Fibroblast of peridontal ligament (primary cell): Measurements from ENCODE around the gene DDX51.
"Not testable (repeated sequence)": the region's sequence is repeated elsewhere in the genome, so short reads cannot be mapped to it uniquely, and the experiment has no call there.

Experiments
- DNase-seq: peaks from one replicate; pipeline ENCODE4 v3.0.0-alpha.2; 2010; ENCODE audit errors: extremely low read depth

DDX51 gene

DNA sequence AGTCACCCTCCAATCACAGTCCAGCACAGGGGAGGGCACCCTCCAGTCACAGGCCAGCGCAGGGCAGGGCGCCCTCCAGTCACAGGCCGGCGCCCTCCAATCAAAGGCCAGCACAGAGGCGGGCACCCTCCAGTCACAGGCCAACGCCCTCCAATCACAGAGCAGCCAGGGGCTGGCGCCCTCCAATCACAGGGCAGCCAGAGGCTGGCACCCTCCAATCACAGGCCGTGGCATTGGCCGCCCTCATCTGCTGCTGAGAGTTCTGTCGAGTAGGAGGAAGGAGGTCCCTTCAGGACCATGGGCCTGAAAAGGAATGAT is 26.6 kb downstream of the DDX51 start:
- no peak for DNase-seq

- DNase-seq = no peak
Observed at GRCh38 chr12:132116709-132117557, 27.2 kb downstream of the DDX51 start.

- no peak for DNase-seq
Observed at GRCh38 chr12:132115500-132115899, 28.6 kb downstream of the DDX51 start.

DNA sequence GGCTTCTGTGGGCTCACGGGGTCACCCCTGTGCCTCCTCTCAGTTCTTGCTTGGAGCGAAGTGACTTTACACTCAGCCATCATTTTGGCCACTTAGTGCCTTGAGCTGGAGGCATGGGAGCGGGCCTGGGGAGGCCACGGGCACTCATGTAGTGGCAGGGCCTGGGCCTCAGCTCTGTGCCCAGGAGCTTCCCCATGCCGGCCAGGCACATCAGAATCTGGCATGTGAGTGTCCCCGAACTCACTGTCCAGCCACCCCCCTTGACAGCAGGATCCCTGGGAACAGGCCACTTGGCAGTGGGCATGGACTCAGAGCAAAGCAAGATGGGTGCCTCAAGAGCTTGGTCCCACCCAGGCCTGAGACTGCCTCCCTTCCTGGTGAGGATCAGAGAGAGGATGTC is 29.5 kb downstream of the DDX51 start:
- no peak for DNase-seq

GRCh38 chr12:132111654-132112304 is 32.3 kb downstream of the DDX51 start:
- DNase-seq = no peak

DNA sequence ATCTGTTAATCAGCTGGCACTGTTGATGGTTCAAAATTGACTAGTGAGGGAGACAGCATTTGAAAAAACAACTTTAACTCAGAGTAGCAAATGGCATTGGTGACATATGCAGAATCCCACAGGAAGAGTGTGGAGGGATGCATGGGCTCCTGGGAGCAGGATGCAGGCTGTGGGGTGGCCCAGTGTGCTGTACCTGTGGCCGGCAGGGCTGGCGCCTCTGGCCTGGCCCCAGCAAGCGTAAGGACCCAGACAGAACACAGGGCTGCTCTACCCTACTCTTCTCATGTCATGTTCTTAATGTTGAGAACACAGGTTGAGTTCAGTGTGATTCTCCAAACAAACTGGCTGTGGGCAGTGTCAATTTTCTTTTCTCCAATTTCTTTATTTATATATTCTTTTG is 33.4 kb downstream of the DDX51 start:
- no peak for DNase-seq

GRCh38 chr12:132109741-132110140 is 34.4 kb downstream of the DDX51 start:
- no peak for DNase-seq

GRCh38 chr12:132108211-132108832 is 35.8 kb downstream of the DDX51 start:
- DNase-seq = no peak

GRCh38 chr12:132106921-132107320 is 37.2 kb downstream of the DDX51 start:
- peak; percentile 2 for DNase-seq

GRCh38 chr12:132105467-132105866 is 38.7 kb downstream of the DDX51 start:
- DNase-seq = no peak

DNA sequence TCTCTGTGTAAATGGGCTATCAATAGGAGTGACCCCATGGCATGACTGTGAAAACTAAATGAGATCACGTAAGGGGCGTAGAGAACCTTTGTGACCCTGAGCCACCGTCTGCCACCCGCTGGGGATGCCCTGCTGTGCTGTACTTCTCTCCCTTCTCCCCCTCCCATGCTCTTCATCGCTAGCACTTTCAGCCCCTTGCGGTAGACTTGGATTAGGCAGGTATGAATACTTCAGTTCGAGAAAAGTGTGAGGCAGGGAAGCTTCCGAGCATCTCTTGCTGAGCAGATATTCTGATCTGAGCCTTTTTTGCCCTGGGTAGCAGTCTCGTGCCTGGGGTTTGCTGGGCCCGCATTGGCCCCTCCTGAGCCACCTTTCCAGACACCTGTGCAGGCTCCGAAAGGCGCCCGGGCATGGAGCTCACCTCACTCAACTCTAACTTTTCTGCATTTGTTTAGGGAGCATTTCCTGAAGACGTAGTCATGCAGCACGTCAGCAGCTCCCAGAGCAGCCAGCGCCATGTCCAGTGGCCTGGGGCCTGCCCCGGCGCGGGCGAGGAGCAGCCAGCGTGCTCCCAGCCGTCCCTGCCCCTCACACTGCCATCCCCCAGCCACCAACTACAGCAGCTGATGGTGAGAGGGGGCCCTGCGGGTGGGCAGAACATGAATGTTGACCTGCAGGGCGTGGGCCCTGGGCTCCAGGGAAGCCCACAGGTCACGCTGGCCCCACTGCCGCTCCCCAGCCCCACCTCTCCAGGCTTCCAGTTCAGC is 40.4 kb downstream of the DDX51 start:
- no peak for DNase-seq

DNA sequence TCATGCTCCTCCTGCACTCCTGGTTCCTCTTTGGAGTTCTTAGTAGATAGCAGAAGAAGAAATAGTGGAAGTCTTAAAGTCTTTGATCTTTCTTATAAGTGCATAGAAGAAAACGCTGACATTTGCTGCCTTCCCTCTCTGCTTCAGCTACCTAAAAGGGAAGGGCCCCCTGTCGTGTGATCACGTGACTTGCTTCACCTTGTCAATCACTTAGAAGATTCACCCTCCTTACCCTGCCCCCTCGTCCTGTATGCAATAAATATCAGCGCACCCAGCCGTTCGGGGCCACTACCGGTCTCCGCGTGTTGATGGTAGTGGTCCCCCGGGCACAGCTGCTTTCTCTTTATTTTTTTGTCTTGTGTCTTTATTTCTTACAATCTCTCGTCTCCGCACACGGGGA is 41.0 kb downstream of the DDX51 start:
- DNase-seq = not testable (repeated sequence)

- DNase-seq = no peak
Observed at GRCh38 chr12:132102297-132102696, 41.8 kb downstream of the DDX51 start.

GRCh38 chr12:132100306-132101065 is 43.6 kb downstream of the DDX51 start:
- no peak for DNase-seq

DNA sequence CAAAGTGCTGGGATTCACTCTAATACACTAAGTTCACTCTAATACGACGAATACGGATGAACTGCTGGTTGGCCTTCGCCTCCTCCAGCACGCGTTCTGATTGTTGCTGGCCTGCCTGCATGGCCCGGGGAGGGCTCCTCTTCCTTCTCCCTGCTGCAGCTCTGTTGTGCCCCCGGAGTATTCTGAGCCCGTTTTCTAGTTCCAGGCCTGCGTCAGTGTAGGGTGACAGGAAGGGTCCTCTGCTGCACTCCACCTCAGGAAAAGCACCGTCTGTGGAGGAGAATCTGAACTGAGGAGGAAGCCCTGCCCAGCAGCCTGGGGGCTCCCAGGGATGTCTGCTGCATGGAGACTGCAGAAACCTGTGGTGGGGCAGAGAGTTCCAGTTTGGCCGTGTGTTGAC is 44.4 kb downstream of the DDX51 start:
- DNase-seq = no peak

DNA sequence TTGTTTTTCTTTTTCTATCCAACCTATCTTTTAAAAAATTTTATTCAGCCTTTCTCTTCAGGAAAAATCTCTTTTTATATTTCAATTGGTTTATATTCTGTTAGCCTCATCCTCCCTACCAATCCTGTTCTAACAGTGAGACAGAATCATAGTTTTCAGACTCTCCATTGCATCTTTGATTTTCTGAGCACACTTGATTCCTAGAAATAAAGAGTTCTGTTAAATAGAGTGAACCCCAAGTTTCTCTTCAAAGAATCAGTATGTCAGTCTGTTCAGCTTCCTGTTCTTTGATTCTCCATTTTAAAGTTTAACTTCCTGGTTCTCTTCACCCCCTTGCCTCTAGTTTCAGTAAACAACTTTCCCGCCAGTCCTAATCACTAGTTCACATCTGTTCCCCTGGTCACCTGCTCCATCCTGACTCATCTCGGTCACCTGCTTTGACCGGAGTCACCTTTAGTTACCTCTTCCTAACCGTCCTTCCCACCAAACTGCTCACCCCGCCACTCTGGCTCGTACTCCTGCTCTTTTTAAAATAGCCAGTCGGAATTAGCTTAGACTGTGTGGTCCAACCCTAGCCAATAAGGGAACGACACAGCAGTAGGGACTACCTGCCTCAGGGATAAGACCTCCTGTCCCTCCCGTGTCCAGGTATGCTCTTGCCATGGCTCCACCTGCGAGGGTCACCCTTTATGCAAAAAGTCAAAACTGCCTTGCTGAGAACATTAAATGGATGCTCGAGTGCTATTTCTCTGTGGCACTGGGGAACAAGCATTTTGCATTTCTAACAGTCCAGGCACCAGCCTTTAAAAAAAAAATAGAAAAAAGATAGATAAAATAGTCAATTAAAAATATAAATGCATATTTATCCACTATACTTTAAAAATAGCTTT is 48.4 kb downstream of the DDX51 start:
- DNase-seq = no peak

DNA sequence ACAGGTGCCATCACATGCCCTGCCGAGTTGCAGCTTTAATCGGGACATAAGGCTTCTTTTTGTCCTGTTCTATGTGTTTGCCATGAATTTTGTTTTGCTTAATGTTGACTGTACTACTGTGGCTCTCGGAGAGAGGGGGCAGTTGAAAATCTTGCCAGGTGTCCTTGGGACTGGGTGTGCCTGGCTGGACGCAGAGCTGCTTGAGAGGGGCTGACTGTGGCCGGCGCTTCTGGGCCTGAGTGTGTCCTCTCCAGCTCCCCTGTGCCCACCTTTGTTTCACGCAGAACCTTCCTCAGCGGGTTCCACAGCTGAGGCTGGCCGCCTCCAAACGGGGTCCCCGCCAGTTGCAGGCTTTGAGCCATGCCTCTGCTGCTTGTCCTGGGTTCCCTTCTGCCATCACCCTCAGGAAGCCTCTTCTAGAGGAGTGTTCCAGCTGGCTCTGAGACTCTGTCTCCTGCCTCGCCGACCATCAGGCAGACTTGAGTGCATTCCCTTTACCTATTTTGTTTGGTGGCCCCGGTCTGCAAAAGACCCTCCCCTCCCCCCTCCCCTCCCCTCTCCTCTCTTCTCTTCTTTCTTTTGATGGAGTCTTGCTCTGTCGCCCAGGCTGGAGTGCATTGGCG is 49.7 kb downstream of the DDX51 start:
- no peak for DNase-seq

GRCh38 chr12:132089407-132089910 is 54.7 kb downstream of the DDX51 start:
- peak; percentile 2 for DNase-seq
